Body of pancreas (tissue), 4 donors: ENCODE measurements around the gene FGD5. TPM values are rescaled to one million over a fixed set of nuclear protein-coding genes. Genes with fewer than 3 reads are reported as not detected.

Experiments
- ATAC-seq: fragments of 150-250 bp; one replicate; pipeline ENCODE4 v1.9.1; 2016
- DNase-seq, 4 donors: peaks; one replicate each; pipeline ENCODE4 v3.0.0-alpha.2; 2019
- H3K27ac ChIP-seq, 4 donors: fragments of 200-600 bp; sonication (generic); 1 replicate in 3 of 4; 2 replicates in 1 of 4; pipeline versions ENCODE4 v1.5.1 to v1.6.1; 2016 to 2019; ENCODE audit warnings: mild to moderate bottlenecking in 1 of 4, mixed read lengths in 1 of 4, moderate library complexity in 1 of 4
- H3K27me3 ChIP-seq, 2 donors: fragments of 200-600 bp; sonication (generic); one replicate each; pipeline ENCODE4 v1.6.0; 2016; ENCODE audit warnings: mild to moderate bottlenecking in 1 of 2
- H3K36me3 ChIP-seq, 2 donors: fragments of 200-600 bp; sonication (generic); replicated peaks in 1 of 2; 2 replicates each; pipeline ENCODE4 v1.5.1; 2016; ENCODE audit warnings: low read depth in 2 of 2; ENCODE audit not compliant: insufficient read depth in 1 of 2
- H3K4me1 ChIP-seq: fragments of 200-600 bp; sonication (generic); one replicate; pipeline ENCODE4 v1.6.0; 2016
- H3K4me3 ChIP-seq, 2 donors: fragments of 200-600 bp; sonication (generic); 1 replicate in 1 of 2; 2 replicates in 1 of 2; pipeline ENCODE4 v1.5.1; 2016 to 2019
- H3K9me3 ChIP-seq, 3 donors: fragments of 200-600 bp; sonication (generic); 1 replicate in 2 of 3; 2 replicates in 1 of 3; pipeline ENCODE4 v1.5.1; 2016
- POLR2A ChIP-seq, 3 donors: fragments of 450-650 bp; IDR thresholded peaks; one replicate each; pipeline ENCODE4 v1.6.1; 2016; ENCODE audit warnings: antibody characterized with exemption in 3 of 3, mild to moderate bottlenecking in 2 of 3
- WGBS, 2 donors: methylation state at CpG; one replicate each; pipeline ENCODE4 v1.1.5; 2017; 5-methylcytosine and 5-hydroxymethylcytosine counted together
- intact Hi-C: fragments of 100-400 bp; cut with DNase I; formaldehyde crosslinking; loops from one replicate; pipeline ENCODE4 v1.15.1; 2023
- total RNA-seq, 2 donors: library from RNA; depleted of rRNA; stranded (reverse); fragments of >200 nt; gene quantifications; one replicate each; pipeline ENCODE4 v1.1.0, GENCODE V29; 2016
- TF ChIP-seq, protein P1 (sequence below), 7 experiments: fragments of 450-650 bp in 4 of 7; fragments of 200-600 bp in 3 of 7; sonication (generic) in 3 of 7; IDR thresholded peaks; one replicate each; pipeline ENCODE4 v1.5.1; 2016 to 2019; ENCODE audit warnings: antibody characterized with exemption in 7 of 7

Gene FGD5
- total RNA-seq, 2 donors from 2014 or later = 4.9 to 7.8 TPM

DNA sequence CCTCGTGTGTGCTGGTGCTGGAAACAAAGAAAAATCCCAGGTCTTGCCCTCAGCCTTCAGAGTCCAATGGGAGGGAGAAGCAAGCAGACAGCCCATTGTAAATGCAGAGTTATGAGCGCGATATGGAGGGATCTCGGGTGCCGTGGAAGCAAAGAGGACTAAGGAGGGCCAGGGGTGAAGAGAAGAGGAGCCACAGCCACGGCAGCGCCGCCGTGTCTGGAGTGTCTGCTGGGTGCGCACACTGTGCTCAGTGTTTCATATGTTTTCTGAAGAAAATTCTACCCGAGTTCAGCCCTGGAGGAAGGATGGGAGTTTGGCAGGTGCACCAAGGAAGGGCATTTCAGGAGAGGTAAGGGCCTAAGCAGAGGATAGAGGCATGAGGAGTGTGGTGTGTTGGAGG, 92.9 kb downstream of the FGD5 start:
- TF ChIP-seq POLR2A (IDR thresholded peaks at IDR 0.05) = no peak
- TF ChIP-seq, protein P1, sequence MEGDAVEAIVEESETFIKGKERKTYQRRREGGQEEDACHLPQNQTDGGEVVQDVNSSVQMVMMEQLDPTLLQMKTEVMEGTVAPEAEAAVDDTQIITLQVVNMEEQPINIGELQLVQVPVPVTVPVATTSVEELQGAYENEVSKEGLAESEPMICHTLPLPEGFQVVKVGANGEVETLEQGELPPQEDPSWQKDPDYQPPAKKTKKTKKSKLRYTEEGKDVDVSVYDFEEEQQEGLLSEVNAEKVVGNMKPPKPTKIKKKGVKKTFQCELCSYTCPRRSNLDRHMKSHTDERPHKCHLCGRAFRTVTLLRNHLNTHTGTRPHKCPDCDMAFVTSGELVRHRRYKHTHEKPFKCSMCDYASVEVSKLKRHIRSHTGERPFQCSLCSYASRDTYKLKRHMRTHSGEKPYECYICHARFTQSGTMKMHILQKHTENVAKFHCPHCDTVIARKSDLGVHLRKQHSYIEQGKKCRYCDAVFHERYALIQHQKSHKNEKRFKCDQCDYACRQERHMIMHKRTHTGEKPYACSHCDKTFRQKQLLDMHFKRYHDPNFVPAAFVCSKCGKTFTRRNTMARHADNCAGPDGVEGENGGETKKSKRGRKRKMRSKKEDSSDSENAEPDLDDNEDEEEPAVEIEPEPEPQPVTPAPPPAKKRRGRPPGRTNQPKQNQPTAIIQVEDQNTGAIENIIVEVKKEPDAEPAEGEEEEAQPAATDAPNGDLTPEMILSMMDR (IDR thresholded peaks at IDR 0.05) = no peak
- 83 to 85% methylated on average over 11 of the region's 11 CpGs for WGBS, 2 donors
- no peaks in the 10 kb centered on the region for H3K36me3 ChIP-seq
- no peaks in the 10 kb centered on the region for H3K4me1 ChIP-seq
- no peaks in the 10 kb centered on the region for H3K9me3 ChIP-seq
- DNase-seq (no peak), ATAC-seq (no peak)
- no peak overlapping the region for H3K27ac ChIP-seq
- no peaks in the 10 kb centered on the region for H3K27me3 ChIP-seq
- intact Hi-C loops = loop anchor here (10.0 kb wide), 2 partner anchors 277 to 397 kb away; no protein-coding TSS in a partner anchor
- H3K4me3 ChIP-seq = no peak overlapping the region

DNA sequence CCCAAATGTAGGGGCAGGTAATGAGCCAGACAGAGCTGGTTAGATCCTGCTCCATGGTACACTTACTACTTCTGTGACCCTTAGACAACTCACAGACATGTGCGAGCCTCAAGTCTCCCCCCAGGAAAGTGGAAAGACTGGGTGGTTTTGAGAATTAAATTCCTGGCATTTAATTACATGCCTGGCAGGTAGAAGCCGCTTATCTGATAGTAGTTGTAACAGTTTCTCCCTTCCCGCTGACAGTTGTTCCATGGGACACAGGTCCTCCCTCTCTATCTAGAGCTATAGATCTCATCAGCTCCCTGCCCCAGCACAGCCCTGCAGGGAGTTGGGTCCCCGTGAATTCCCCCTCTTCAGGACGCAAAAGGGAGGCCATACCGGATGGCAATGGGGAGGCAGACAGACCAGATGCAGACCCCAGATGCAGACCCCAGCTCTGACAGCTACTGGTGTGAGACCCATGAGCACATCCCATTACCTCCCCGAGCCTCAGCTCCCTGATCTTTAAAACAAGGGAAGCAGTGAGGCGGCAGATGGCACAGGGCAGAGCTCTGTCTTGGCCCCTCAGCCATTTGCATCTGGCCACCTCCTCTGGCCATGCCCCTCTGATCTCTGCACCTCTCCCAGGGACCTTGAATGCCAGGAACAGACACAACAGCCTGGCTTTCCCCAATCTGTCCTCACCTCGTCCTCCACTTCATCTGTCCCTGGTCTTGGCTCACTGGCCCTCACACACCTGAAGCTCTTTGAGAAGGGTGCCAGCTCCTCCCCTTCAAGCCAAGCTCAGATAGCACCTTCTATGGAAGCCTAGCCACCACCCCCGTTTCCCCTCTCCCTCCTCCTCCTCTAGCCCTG, 94.5 kb downstream of the FGD5 start:
- Histone ChIP-seq H3K27ac (no peak overlapping the region), H3K36me3 (no peaks in the 10 kb centered on the region), H3K4me3 (no peak overlapping the region), H3K4me1 (no peaks in the 10 kb centered on the region), H3K27me3 (no peaks in the 10 kb centered on the region), H3K9me3 (no peaks in the 10 kb centered on the region)
- no peak for DNase-seq
- intact Hi-C loops = loop anchor here (10.0 kb wide), 2 partner anchors 278 to 398 kb away; no protein-coding TSS in a partner anchor
- WGBS, 2 donors = 59 to 68% methylated on average over 10 of the region's 10 CpGs
- no peak for ATAC-seq
- TF ChIP-seq, protein P1 (IDR thresholded peaks at IDR 0.05) = no peak
- no peak for TF ChIP-seq POLR2A (IDR thresholded peaks at IDR 0.05)

DNA sequence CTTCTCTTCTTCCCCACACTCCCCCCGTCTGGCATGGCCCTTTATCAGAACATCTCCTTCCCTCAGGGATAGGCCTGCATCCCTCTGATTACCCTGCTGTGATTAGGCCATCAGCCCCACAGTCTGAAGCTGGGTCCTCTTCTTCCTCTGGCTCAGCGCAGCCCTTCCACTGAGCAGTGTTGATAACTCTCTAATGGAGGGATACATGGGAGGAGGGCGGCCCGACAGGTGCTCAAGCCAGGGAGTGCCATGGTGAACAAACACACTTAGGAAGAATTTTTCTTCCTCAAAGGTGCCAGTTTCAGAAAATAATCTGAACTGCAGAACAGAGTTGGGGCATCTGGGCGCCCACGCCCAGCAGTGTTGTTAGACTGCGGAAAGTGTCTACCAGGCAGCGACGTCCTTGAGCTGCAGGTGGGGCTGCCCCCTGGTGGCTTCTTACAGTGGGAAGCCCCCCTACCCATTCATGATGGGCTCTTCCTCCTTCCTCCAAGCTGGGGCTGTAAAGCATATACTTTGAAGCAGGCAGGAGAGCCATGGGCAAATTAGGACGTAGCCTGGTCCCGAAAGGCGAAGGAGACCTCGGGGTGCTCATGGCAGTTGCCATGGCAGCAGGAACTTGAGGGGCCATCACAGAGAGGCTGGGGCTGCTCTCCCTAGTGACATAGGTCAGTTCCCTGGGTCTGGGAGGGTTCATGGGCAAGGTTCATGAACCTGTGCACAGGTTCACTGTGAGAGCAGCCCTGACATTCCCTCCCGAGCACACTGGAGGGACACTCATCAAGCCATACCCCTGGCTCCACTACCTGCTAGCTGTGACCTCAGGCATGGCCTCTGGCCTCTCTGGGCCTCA, 95.4 kb downstream of the FGD5 start:
- no peak for TF ChIP-seq POLR2A (IDR thresholded peaks at IDR 0.05)
- TF ChIP-seq, protein P1 (IDR thresholded peaks at IDR 0.05) = no peak
- no peak overlapping the region for H3K27ac ChIP-seq
- 78 to 85% methylated on average over 14 of the region's 14 CpGs for WGBS, 2 donors
- H3K4me3 ChIP-seq = no peak overlapping the region
- intact Hi-C loops = loop anchor here (10.0 kb wide), 2 partner anchors 279 to 399 kb away; no protein-coding TSS in a partner anchor
- no peaks in the 10 kb centered on the region for H3K27me3 ChIP-seq
- H3K4me1 ChIP-seq = no peaks in the 10 kb centered on the region
- H3K36me3 ChIP-seq = no peaks in the 10 kb centered on the region
- ATAC-seq (no peak), DNase-seq (no peak)
- no peaks in the 10 kb centered on the region for H3K9me3 ChIP-seq

DNA sequence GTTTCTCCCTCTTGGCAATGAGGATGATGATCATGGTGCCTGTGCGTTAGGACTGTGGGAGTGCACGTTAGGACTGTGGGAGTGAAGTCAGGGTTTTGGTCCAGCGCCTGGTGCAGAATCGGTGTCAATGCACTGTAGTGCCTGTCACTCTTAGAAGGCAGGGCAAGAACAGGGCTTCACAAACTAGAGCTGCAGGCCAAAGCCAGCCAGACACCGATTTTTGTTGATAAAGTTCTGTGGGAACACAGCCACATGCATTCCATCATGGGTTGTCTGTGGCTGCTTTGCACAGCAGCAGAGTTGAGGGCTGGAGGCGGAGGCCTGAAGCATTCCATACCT, 96.0 kb downstream of the FGD5 start:
- ATAC-seq (no peak), DNase-seq (no peak)
- Histone ChIP-seq H3K4me1 (no peaks in the 10 kb centered on the region), H3K36me3 (no peaks in the 10 kb centered on the region), H3K9me3 (no peaks in the 10 kb centered on the region), H3K27me3 (no peaks in the 10 kb centered on the region), H3K27ac (no peak overlapping the region), H3K4me3 (no peak overlapping the region)
- intact Hi-C loops = loop anchor here (10.0 kb wide), 2 partner anchors 280 to 400 kb away; no protein-coding TSS in a partner anchor
- TF ChIP-seq, protein P1 (IDR thresholded peaks at IDR 0.05) = no peak
- no peak for TF ChIP-seq POLR2A (IDR thresholded peaks at IDR 0.05)
- 36 to 52% methylated on average over 5 to 6 of the region's 6 CpGs for WGBS, 2 donors
